B cell (primary cell): ENCODE results near the gene SLC19A1. TPM values are rescaled to one million over a fixed set of nuclear protein-coding genes. Genes with fewer than 3 reads are reported as not detected.

Experiments used
- ATAC-seq: fragments of 200-7000 bp; cut with Tn5 transposase; one replicate; pipeline ENCODE4 v1.10.0; 2021; ENCODE audit warnings: low read depth, mild to moderate bottlenecking, moderate number of reproducible peaks, moderate library complexity
- CTCF ChIA-PET: fragments of 350-600 bp; sonication (Branson Sonifier 250); formaldehyde crosslinking; loops from one replicate; lab custom pipeline; 2021; ENCODE audit warnings: antibody characterized with exemption, inconsistent platforms; lab: Charles Lee
- POLR2A ChIA-PET: fragments of 350-600 bp; sonication (Branson Sonifier 250); formaldehyde crosslinking; loops from one replicate; lab custom pipeline; 2021; ENCODE audit warnings: antibody characterized with exemption; lab: Charles Lee
- DNase-seq: peaks from one replicate; pipeline ENCODE4 v3.0.0; 2013
- H2AFZ ChIP-seq: 2 replicates; pipeline ENCODE4 v1.6.1; 2012; ENCODE audit warnings: mild to moderate bottlenecking, low read depth, low read length; ENCODE audit not compliant: insufficient read depth, poor library complexity, severe bottlenecking
- H3K27ac ChIP-seq, 2 donors: 1 replicate in 1 of 2; 2 replicates in 1 of 2; pipeline ENCODE4 v1.5.1; 2012 to 2013; ENCODE audit warnings: low read length in 2 of 2, mild to moderate bottlenecking in 2 of 2, moderate library complexity in 1 of 2
- H3K27me3 ChIP-seq, 4 experiments: fragments of 200-600 bp in 1 of 4; sonication (generic) in 1 of 4; replicated peaks in 1 of 4; 1 replicate in 2 of 4; 2 replicates in 2 of 4; pipeline versions ENCODE4 v1.6.1 to v1.7.0; 2013 to 2016; ENCODE audit warnings: low read length in 3 of 4, mild to moderate bottlenecking in 2 of 4, mixed read lengths in 1 of 4, moderate library complexity in 1 of 4; ENCODE audit not compliant: insufficient read depth in 4 of 4, control insufficient read depth in 3 of 4; ENCODE audit errors: control extremely low read depth in 1 of 4
- H3K36me3 ChIP-seq, 2 experiments: replicated peaks in 1 of 2; 1 replicate in 1 of 2; 2 replicates in 1 of 2; pipeline versions ENCODE4 v1.6.1 to v1.7.1; 2013; ENCODE audit warnings: low read length in 1 of 2; ENCODE audit not compliant: insufficient read depth in 2 of 2, control insufficient read depth in 1 of 2; ENCODE audit errors: control extremely low read depth in 1 of 2, extremely low read depth in 1 of 2
- H3K4me1 ChIP-seq, 2 donors: fragments of 200-600 bp in 1 of 2; sonication (generic) in 1 of 2; 1 replicate in 1 of 2; 2 replicates in 1 of 2; pipeline versions ENCODE4 v1.5.1 to v1.6.1; 2013 to 2017; ENCODE audit warnings: low read length in 2 of 2; ENCODE audit not compliant: control insufficient read depth in 2 of 2, insufficient read depth in 2 of 2
- H3K4me2 ChIP-seq: replicated peaks from 2 replicates; pipeline ENCODE3; 2012; ENCODE audit warnings: mild to moderate bottlenecking, low read depth, low read length; ENCODE audit not compliant: poor library complexity, severe bottlenecking
- H3K4me3 ChIP-seq, 5 experiments: fragments of 200-600 bp in 1 of 5; sonication (generic) in 1 of 5; 1 replicate in 3 of 5; 2 replicates in 2 of 5; pipeline versions ENCODE4 v1.5.1 to v1.7.0; 2011 to 2016; ENCODE audit warnings: low read length in 4 of 5, mild to moderate bottlenecking in 4 of 5, low read depth in 2 of 5, control low read depth in 1 of 5, moderate library complexity in 1 of 5; ENCODE audit not compliant: insufficient read depth in 1 of 5; ENCODE audit errors: control extremely low read depth in 1 of 5, extremely low read depth in 1 of 5
- H3K79me2 ChIP-seq: fragments of 200-600 bp; sonication (generic); one replicate; pipeline ENCODE4 v1.6.0; 2016; ENCODE audit warnings: low read length; ENCODE audit not compliant: control insufficient read depth, insufficient read depth
- H3K9ac ChIP-seq: fragments of 200-600 bp; sonication (generic); 2 replicates; pipeline ENCODE4 v1.6.1; 2017; ENCODE audit warnings: mild to moderate bottlenecking, low read length, moderate library complexity
- H3K9me3 ChIP-seq, 3 donors: one replicate each; pipeline versions ENCODE4 v1.6.1 to v1.7.1; 2013; ENCODE audit warnings: low read length in 2 of 3; ENCODE audit not compliant: control insufficient read depth in 2 of 3, insufficient read depth in 1 of 3; ENCODE audit errors: control extremely low read depth in 1 of 3
- H4K20me1 ChIP-seq: 2 replicates; pipeline ENCODE4 v1.6.0; 2012; ENCODE audit warnings: mild to moderate bottlenecking, low read length; ENCODE audit not compliant: insufficient read depth, control insufficient read depth, poor library complexity, severe bottlenecking
- H3K27ac Mint-ChIP-seq: one replicate; pipeline ENCODE4 v1.8.0; 2021; ENCODE audit warnings: mixed read lengths
- H3K27me3 Mint-ChIP-seq: one replicate; pipeline ENCODE4 v1.8.0; 2021; ENCODE audit warnings: mixed read lengths
- H3K4me1 Mint-ChIP-seq: one replicate; pipeline ENCODE4 v1.8.0; 2021; ENCODE audit warnings: mixed read lengths
- H3K4me3 Mint-ChIP-seq: one replicate; pipeline ENCODE4 v1.8.0; 2021; ENCODE audit warnings: mixed read lengths
- H3K9me3 Mint-ChIP-seq: one replicate; pipeline ENCODE4 v1.8.0; 2022; ENCODE audit warnings: mixed read lengths; ENCODE audit not compliant: insufficient read depth
- CTCF ChIP-seq: fragments of 200-600 bp; IDR thresholded peaks from one replicate; pipeline ENCODE4 v1.8.0; 2022; ENCODE audit warnings: antibody characterized with exemption, mild to moderate bottlenecking
- EZH2 ChIP-seq: IDR thresholded peaks from 2 replicates; pipeline ENCODE4 v1.6.1; 2012; ENCODE audit warnings: borderline replicate concordance, low read depth, mild to moderate bottlenecking, moderate library complexity, low read length; ENCODE audit not compliant: insufficient read depth, poor library complexity, severe bottlenecking
- WGBS: methylation state at CpG from one replicate; pipeline ENCODE4 v1.1.5; 2013; ENCODE audit warnings: missing lambda C conversion rate; ENCODE audit not compliant: insufficient coverage; 5-methylcytosine and 5-hydroxymethylcytosine counted together
- intact Hi-C: fragments of 100-400 bp; cut with micrococcal nuclease; formaldehyde crosslinking; loops from one replicate; pipeline ENCODE4 v1.10.0; 2022
- polyA plus RNA-seq: library from polyadenylated mRNA; depleted of rRNA; stranded (reverse); fragments of >200 nt; gene quantifications from 2 replicates; pipeline ENCODE4 v1.2.3, GENCODE V29; 2012
- total RNA-seq, 2 donors: library from RNA; stranded (reverse); fragments of 120-200 nt in 1 of 2; gene quantifications; 1 replicate in 1 of 2; 2 replicates in 1 of 2; pipeline versions ENCODE4 v1.2.3 to v1.2.4, GENCODE V29; 2013 to 2022

The SLC19A1 gene
- total and polyA plus RNA-seq, 2 donors (not counting 1 experiment from before 2014, with no cell fraction given) = 8.7 to 10.1 TPM

- no peak overlapping the region for H2AFZ ChIP-seq
- peaks cover 39% of the 10 kb centered on the region for H3K4me1 Mint-ChIP-seq
- 75% methylated on average over 36 of the region's 37 CpGs for WGBS
- H3K27ac ChIP-seq = no peak overlapping the region
- peaks cover 31 to 48% of the 10 kb centered on the region in 2 donors for H3K4me1 ChIP-seq
- H4K20me1 ChIP-seq = no peaks in the 10 kb centered on the region
- POLR2A ChIA-PET = no interaction called here
- H3K27ac Mint-ChIP-seq = peak overlapping the region; percentile 63
- H3K9me3 Mint-ChIP-seq = no peaks in the 10 kb centered on the region
- intact Hi-C loops = loop anchor here (2.0 kb wide), 2 partner anchors 63 to 339 kb away; partner anchors contain the start of gene SLC19A1
- peak overlapping the region; percentile 78 for H3K4me2 ChIP-seq
- TF ChIP-seq CTCF (no peak), EZH2 (no peak)
- no peak for ATAC-seq
- CTCF ChIA-PET = interaction anchor here (1.1 kb wide), 2 partner anchors 9 to 116 kb away, joined by 3 to 4 read pairs; no protein-coding TSS in a partner anchor
- no peaks in the 10 kb centered on the region for H3K27me3 ChIP-seq
- H3K4me3 Mint-ChIP-seq = peak overlapping the region; percentile 78
- no peak for DNase-seq
- H3K36me3 ChIP-seq = no peaks in the 10 kb centered on the region
- no peaks in the 10 kb centered on the region for H3K27me3 Mint-ChIP-seq
- H3K9ac ChIP-seq = no peak overlapping the region
- H3K79me2 ChIP-seq = no peaks in the 10 kb centered on the region
- H3K9me3 ChIP-seq = peaks cover 0 to 3% (median 0%) of the 10 kb centered on the region in 3 donors
- H3K4me3 ChIP-seq = no peak overlapping the region
Measured at GRCh38 chr21:45479691-45480675, 62.3 kb downstream of the SLC19A1 start.
